ENCODE measurements around the gene EML4.

EML4 gene

GRCh38 chr2:42298132-42298531, 129.0 kb downstream of the EML4 start:
- in situ Hi-C loops (cut with MboI; ENCODE audit: low sequenced_read_pairs, unreplicated experiment), result no loop called here
- no peak for DNase-seq (ENCODE audit: low spot score)
- TF ChIP-seq CTCF (IDR thresholded peaks at IDR 0.05; ENCODE audit: borderline replicate concordance, control extremely low read depth, extremely low read depth, insufficient read depth, missing control alignments), result no peak

DNA sequence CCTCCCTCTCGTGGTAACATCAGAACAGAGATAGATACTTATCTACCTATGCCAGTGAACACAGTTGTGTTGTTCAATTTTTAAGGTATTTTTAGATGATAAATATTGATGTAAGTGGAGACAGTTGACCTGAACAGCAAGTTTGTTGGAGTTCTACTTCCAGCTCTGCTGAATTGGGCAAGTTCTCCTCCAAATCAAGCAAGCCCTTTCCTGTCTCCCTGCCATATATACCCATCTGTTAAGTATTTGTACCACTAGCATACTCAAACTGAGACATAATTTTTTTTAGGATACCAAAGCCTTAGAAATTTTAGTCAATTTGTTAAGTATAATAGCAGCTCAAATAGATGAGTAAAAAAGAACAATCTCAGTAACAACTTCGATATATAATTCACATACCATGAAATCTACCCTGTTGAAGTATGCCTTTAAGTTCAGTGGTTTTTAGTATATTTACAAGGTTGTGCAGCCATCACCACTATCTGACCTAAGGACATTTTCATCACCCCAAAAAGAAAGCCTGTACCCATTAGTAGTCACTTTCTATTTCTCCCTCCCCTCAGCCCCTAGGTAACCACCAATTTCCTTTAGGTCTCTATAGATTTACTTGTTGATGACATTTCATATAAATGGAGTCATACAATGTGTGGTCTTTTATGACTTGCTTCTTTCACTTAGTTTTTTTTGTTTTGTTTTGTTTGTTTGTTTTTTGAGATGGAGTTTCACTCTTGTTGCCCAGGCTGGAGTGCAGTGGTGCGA, 130.0 kb downstream of the EML4 start:
- in situ Hi-C loops (cut with MboI; ENCODE audit: low sequenced_read_pairs, unreplicated experiment), result no loop called here
- DNase-seq (ENCODE audit: low spot score), result no peak
- no peak for TF ChIP-seq CTCF (IDR thresholded peaks at IDR 0.05; ENCODE audit: borderline replicate concordance, control extremely low read depth, extremely low read depth, insufficient read depth, missing control alignments)

DNA sequence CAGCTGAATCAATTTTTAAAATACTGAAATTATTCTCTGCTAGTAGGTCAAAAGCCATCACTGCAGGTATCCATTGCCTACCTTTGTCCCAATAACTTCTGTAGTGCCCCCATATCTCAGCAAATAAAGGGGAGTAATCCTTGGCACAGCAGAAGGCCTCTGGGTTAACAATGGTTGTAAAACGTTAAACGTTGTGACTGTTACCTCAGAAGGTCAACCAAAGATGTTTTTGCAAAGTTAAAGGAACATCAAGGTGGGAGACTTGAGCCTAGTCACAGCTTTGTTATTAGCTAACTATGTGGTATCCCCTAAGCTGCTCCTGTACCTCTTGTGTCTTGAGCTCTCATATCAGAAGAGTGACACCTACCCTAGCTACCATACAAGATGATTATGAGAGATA, 131.4 kb downstream of the EML4 start:
- TF ChIP-seq CTCF (IDR thresholded peaks at IDR 0.05; ENCODE audit: borderline replicate concordance, control extremely low read depth, extremely low read depth, insufficient read depth, missing control alignments), result no peak
- in situ Hi-C loops (cut with MboI; ENCODE audit: low sequenced_read_pairs, unreplicated experiment), result no loop called here
- DNase-seq (ENCODE audit: low spot score), result no peak

DNA sequence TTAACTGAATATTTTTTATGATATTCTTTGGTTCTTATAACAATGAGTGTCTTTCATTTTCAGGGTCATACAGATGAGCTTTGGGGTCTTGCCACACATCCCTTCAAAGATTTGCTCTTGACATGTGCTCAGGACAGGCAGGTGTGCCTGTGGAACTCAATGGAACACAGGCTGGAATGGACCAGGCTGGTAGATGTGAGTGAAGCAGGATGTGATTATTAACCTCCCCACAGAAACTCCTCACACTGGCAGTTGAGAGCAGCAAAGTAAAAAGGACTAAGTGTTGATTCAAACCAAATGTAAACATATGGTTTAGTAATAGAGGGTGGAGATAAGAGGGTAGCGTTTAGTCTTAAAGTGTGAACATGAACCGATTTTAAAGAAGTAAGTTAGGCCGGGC, 134.1 kb downstream of the EML4 start:
- no peak for DNase-seq (ENCODE audit: low spot score)
- TF ChIP-seq CTCF (IDR thresholded peaks at IDR 0.05; ENCODE audit: borderline replicate concordance, control extremely low read depth, extremely low read depth, insufficient read depth, missing control alignments), result no peak
- in situ Hi-C loops (cut with MboI; ENCODE audit: low sequenced_read_pairs, unreplicated experiment), result no loop called here

GRCh38 chr2:42304059-42304713, 135.0 kb downstream of the EML4 start:
- in situ Hi-C loops (cut with MboI; ENCODE audit: low sequenced_read_pairs, unreplicated experiment), result no loop called here
- no peak for TF ChIP-seq CTCF (IDR thresholded peaks at IDR 0.05; ENCODE audit: borderline replicate concordance, control extremely low read depth, extremely low read depth, insufficient read depth, missing control alignments)
- no peak for DNase-seq (ENCODE audit: low spot score)

- no peak for DNase-seq (ENCODE audit: low spot score)
- TF ChIP-seq CTCF (IDR thresholded peaks at IDR 0.05; ENCODE audit: borderline replicate concordance, control extremely low read depth, extremely low read depth, insufficient read depth, missing control alignments), result no peak
- in situ Hi-C loops (cut with MboI; ENCODE audit: low sequenced_read_pairs, unreplicated experiment), result no loop called here
Measured at GRCh38 chr2:42307180-42307579, 138.0 kb downstream of the EML4 start.

All from GM13976 (cell line).